Erythroblast (primary cell): Measurements from ENCODE around the gene COL12A1.

Experiments
- GATA1 ChIP-seq: IDR thresholded peaks from 2 replicates; pipeline ENCODE4 v1.6.1; 2011; ENCODE audit warnings: low read depth, mild to moderate bottlenecking, control low read depth, low read length, moderate library complexity
- POLR2A ChIP-seq: IDR thresholded peaks from 2 replicates; pipeline ENCODE4 v1.6.1; 2011; ENCODE audit warnings: mild to moderate bottlenecking, low read length

DNA sequence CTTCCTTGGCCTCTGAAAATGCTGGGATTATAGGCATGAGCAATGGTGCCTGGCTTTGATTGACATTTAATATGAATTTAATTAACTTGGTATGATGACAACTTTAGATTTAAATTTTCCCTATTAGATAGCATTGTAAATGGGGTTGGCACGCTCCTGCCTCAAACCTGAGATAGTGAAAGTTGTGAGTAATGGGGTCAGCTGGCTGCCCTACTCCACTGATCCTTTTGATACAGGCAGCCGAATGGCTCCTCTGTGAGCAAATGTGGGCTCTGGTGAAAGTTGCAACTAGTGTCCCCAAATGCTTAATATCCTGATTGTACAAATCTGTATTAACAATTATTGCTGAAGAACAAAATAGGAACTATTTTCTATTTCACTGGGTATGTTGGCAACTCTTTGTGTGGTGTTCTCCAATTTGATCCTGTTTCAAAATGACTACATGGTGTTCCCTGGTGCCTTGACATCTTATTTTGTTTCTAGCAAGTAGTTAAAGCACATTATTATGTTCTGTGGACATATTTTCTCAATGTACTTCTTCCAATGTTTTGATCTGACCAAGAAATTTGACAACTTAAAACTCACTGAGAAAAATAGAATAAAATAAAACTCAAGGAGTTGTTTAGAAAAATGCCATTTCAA is 97.4 kb downstream of the COL12A1 start:
- TF ChIP-seq POLR2A (no peak), GATA1 (no peak)
